Ureter (tissue), 1 donor: ENCODE data around the gene GNA12. TPM values are rescaled to one million over a fixed set of nuclear protein-coding genes. Genes with fewer than 3 reads are reported as not detected.
"Not testable (repeated sequence)": the region's sequence is repeated elsewhere in the genome, so short reads cannot be mapped to it uniquely, and the experiment has no call there.

Experiments used
- DNase-seq: peaks from one replicate; pipeline ENCODE4 v3.0.0-alpha.2; 2020; ENCODE audit warnings: low spot score
- total RNA-seq: library from RNA; stranded (reverse); gene quantifications from one replicate; pipeline ENCODE4 v1.2.4, GENCODE V29; 2023
- donor health status: DM: yes; HTN: yes; CAD: no.

Gene GNA12
- total RNA-seq, 1 donor from 2014 or later: 41.8 TPM

DNA sequence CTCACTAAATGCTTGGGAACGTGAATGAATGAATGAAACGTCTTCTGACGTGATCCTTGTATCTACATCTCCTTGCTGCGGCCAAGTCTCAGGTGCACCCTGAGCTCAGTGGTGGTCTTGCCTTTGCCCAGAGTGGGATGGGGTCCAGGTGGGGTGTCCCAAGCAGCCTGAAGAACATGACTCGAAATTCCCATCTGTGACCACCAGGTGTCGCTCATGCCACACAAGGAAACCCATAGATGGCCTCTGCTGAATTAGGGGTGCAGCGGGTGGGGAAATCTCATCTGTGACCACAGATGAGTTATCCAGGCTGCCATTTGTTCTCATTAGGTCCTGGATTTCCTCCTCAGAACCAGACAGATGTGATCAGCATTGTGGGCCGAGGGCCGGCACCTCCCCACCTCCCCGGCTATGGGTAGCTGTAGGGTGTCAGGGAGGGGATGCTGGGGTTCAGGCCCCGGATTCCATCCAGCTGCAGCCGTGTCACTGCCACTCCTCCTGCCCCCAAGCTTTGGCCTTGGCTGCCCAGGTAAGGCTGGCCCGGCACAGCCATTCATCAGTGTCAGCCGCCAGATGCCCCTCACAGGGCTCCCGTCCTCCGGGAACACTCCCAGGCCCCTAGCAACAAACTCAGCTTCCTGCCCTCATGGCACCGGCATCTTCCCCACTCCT lies 21.0 kb upstream of the GNA12 start:
- DNase-seq: peak; percentile 72

DNA sequence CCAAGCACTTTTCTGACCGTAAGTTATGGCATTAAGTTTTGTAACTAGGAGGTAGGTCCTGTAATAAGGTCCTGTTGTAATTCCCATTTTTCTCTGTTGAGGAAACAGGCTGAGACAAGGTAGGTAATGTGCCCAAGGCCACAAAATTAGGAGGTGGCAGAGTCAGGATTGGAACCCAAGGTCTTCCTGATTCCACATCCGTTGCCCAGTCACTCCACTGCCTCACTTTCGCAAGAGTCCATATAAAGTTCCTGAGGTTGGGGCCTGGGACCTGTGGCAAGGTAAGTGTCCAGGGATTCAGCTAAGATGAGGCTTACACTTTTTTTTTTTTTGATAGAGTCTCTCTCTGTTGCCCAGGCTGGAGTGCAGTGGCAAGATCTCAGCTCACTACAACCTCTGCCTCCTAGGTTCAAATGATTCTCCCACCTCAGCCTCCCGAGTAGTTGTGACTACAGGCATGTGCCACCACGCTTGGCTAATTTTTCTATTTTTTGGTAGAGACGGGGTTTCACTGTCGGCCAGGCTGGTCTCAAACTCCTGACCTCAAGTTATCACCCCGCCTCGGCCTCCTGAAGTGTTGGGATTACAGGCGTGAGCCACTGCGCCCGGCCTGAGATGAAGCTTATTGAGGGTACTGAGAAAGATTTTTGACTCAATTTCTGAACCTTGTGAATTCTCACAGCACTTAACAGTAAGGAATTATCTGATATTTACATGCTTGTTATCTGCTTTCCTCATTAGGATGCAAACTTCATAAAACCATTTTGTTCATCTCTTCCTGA lies 20.3 kb upstream of the GNA12 start:
- DNase-seq: no peak

DNA sequence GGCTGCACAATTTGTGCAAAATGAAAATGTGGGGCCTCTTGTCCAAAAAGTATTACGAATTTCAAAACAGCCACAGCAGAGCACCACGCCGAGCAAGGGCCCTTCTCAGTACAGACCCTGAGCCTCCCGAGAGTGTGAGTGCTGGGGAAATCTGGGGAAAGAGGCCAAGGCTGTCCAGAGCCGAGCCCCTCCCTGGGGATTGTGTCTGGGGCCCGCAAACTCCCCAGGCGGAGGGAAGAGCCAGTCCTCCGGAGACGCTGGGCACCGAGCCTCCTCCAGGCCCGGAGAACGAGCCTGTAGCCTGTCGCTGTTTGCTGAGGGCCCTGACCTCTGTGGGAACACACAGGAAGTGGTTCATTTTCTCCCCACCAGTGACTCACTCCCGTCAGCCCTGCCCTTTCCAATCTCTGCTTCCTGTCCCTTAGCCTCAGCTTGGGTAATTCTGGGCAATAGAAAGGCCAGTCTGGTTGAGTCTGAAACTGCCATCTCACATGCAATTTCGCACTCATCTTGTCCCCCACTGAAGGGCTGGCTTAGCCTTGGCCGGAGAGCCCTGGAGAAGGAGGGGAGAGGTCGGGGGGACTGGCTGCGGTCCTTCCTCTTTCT lies 19.5 kb upstream of the GNA12 start:
- DNase-seq: peak; percentile 89

DNA sequence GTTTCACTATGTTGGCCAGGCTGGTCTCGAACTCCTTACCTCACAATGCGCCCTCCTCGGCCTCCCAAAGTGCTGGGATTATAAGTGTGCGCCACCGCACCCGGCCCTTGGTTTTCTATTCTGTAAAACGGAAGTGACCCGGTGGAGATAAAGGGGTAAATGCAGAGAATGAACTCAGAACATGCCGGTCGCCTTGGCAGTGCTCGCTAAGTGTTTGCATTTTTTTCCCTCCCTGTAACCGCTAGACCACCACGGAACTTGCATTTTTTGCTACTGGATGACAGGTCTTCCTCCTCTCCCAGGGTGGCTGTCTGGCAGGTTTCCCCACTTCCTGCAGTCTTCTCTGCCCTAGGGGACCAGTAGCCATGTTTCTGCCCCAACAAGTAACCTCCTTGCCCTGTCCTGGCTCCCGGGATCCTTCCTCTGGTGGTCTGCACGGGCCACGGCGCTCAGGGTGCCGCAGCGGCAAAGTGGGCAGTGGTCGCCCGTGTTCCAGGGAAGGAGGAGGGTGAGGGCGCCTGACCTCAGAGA lies 18.8 kb upstream of the GNA12 start:
- DNase-seq: no peak

DNA sequence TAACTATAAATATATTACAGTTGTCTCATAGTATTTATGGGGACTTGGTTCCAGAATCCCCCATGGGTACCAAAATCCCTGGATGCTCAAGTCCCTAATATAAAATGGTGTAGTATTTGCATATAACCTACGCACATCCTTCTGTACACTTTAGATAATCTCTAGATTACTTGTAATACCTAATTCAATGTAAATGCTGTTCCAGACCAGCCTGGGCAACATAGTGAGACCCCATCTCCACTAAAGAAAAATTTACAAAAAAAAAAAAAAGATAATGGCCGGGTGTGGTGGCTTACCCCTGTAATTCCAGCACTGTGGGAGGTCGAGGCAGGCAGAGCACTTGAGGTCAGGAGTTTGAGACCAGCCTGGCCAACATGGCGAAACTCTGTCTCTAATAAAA lies 17.4 kb upstream of the GNA12 start:
- no peak for DNase-seq

DNA sequence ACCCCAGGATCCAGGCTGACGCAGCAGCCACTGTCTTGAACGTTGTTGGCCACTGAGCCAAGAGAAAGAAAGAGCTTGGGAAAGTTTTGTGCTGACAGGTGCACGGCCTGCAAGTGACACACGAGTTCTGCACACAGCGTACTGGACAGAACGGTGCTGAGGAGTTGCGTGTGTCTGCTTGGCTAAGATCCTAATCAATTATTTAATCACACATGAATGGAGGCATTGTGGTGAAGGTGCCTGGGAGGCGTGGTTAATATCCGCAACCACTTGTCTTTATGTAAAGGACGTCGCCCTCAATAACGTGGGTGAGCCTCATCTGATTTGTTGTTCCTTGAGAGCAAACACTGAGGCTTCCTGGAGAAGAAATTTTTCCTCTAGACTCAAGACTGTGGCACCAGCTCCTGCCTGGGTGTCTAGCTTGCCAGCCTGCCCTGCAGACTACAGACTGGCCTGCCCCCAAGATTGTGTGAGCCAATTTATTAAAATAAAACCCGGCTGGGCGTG lies 16.6 kb upstream of the GNA12 start:
- no peak for DNase-seq

DNA sequence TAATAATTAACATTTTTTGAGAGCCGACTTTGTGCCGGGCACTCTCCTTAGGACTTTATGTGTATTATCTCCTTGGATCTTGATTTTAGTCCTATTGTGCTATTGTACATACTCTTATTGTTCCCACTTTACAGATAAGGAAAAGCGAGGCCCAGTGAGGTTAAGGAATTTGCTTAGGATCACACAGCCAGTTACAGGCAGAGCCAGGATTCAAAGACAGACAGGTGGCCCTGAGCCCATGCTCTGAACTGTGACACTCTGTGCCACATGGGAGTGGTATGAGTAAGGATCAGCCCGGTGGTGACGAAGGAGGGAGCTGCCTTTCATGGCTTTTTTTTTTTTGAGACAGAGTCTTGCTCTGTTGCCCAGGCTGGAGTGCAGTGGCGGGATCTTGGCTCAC lies 15.8 kb upstream of the GNA12 start:
- no peak for DNase-seq

DNA sequence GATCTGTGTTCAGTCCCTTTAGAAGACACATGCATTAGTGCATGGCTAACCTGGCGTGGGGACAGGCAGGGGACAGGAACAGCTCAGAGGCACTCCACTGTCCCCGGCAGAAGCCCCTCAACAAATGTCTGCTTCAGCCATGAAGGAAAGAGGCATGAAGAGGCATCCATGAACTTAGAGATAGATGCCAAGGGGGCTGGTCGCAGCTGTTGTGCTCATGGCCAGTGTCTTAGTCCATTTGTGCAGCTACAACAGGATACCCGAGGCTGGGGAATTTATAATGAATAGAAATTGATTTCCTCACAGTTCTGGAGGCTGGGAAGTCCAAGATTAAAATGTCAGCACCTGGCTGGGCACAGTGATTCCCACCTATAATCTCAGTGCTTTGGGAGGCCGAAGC lies 14.5 kb upstream of the GNA12 start:
- DNase-seq: no peak

DNA sequence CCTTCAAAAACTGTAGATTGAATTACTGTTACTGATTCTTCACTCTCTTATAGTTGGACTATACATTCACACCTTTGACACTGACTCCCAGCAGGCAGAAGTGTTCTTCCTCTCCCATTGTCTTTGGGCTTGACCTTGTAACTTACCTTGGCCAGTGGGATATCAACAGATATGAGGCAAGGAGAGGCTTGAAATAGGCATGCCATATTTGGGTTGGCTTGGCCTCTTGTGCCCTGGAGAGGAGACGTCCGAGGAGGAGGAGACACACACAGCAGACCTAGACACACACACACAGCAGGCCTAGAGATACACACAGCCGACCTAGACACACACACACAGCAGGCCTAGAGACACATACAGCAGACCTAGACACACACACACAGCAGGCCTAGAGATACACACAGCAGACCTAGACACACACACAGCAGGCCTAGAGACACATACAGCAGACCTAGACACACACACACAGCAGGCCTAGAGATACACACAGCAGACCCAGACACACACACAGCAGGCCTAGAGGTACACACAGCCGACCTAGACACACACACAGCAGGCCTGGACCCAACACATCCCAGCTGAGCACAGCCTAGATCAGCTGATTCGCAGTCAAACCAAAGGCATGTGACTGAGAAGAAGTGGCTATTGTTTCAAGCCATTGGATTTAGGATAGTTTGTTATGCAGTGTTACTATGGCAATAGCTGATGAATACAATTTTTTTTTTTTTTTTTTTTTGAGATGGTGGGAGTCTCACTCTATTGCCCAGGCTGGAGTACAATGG lies 12.5 kb upstream of the GNA12 start:
- DNase-seq: no peak

DNA sequence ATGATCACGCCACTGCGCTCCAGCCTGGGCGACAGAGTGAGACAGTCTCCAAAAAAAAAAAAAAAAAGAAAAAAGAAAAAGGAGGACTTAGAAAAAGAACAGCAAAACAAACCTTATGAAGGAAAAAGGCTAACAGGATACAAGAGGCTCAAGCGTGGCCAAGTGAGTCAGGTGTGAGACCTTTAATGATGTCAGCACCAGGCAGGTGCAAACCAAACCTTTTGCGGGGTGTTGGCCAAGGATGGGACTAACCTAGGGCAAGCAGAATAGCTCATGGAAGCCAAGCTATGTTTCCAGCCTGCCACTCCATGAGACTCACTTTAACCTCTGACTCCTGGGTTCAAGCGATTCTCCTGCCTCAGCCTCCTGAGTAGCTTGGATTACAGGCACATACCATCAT lies 11.3 kb upstream of the GNA12 start:
- DNase-seq: no peak

DNA sequence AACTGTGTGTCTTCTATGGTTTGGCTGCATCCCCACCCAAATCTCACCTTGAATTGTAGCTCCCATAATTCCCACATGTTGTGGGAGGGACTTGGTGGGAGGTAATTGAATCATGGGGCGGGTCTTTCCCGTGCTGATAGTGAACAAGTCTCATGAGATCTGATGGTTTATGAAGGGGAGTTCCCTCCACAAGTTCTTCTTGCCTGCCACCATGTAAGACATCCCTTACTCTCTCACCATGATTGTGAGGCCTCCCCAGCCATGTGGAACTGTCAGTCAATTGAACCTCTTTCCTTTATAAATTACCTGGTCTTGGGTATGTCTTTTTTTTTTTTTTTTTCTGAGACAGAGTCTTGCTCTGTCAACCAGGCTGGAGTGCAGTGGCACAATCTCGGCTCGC lies 9.4 kb upstream of the GNA12 start:
- DNase-seq: not testable (repeated sequence)

DNA sequence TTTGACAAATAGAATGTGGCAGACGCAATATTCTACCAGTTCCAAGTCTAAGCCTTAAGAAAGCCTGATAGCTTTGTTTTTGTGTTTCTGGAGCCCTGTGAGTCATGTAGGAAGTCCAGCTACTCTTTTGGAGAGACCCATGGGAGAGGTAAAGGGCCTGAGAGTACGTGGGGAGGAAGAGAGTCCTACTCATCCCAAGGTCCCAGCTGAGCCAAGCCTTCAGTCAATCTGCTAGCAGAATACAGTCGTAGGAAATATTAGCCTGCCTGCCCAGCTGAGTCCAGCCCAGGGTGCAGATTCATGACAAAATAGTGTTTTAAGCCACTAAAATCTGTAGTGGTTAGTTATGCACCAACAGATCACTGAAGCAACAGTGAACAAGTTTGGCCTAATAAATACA lies 9.0 kb upstream of the GNA12 start:
- DNase-seq: no peak

DNA sequence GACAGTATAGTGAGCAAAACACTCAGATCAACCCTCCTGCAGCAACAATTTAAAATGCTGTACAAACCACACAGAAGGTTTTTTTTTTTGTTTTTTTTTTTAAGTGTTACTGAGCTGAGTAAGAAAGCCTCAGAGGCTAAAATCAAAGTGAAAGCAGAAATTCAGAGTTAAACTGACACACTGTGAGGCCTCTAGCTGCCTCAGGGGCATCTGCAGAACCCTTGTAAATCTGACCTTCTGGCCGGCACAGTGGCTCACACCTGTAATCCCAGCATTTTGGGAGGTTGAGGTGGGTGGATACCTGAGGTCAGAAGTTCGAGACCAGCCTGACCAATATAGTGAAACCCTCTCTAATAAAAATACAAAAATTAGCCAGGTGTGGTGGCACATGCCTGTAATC lies 7.4 kb upstream of the GNA12 start:
- no peak for DNase-seq

DNA sequence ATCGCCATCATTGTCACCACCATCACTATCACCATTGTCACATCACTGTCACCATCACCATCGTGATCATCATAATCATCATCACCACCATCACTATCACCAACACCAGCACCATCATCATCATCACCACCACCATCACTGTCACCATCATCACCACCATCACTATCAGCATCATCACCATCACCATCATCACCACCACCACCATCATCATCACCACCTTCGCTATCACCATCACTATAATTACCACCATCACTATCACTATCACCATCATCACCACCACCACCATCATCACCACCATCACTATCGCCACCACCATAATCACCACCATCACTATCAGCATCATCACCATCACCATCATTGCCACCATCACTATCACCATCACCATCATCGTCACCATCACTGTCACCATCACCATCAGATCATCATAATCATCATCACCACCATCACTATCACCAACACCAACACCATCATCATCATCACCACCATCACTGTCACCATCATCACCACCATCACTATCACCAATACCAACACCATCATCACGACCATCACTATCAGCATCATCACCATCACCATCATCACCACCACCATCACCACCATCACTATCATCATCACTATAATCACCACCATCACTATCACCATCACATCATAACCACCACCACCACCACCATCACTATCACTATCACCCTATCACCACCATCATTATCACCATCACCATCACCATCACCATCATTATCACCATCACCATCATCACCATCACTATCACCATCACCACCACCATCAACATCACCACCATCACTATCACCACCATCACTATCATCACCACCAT lies 6.0 kb upstream of the GNA12 start:
- no peak for DNase-seq

DNA sequence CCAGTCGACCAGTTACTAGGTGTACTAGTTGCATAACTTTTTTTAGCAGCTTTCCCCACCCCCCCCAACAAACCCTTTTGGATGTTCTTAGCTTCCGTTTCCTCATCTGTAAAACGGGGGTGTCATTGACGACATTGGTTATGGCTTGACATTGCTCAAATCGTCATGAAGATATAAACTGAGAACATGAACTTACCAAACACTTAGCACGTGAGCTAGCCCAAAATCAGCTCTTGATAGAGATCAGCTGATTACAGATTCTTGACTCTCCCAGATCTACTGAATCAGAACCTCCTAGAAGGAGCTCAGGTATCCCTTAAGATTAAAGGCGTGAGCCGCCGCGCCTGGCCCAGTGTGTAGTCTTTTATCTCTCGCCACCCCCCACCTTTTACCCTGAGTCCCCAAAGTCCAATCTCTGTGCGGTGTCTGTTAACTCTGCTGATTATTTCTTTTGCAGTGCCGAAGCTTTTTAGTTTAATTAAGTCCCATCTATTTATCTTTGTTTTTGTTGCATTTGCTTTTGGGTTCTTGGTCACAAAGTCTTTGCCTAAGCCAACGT lies 1.0 kb upstream of the GNA12 start:
- no peak for DNase-seq

DNA sequence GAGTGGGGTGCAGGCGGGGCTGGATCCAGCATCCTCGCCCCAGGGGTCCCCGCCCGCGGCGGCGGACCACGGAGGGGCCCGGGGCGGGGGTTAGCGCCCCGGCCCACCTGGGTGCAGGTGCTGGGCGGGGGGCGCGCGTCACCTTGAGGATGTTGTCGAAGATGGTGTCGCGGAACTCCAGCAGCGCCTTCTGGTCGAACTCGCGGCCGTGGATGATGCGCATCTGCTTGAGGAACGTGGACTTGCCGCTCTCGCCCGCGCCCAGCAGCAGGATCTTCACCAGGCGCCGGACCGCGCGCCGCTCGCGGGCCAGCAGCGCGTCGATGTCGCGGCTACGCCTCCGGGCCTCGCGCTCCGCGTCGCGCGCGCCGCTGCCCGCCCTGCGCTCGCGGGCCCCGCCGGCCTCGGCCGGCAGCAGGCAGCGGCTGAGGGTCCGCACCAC lies 376 bp downstream of the GNA12 start:
- DNase-seq: no peak

DNA sequence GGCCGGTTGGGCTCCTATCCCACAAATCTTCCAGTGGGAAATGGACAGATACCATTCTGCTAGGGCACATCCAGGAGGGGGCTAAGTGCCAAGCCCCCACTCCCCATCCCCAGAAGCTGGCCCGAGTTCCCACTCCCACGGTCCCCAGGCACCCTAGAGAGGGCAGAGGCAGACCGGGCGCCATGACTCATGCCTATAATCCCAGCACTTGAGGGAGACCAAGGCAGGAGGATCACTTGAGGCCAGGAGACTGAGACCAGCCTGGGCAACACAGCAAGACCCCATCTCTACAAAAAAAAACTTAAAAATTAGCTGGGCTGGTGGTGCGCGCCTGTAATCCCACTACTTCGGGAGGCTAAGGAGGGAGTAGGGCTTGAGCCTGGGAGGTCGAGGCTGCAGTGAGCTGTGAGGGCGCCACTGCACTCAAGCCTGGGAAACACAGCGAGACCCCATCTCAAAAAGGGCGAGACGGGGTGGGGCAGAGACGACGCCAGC lies 870 bp downstream of the GNA12 start:
- DNase-seq: no peak

DNA sequence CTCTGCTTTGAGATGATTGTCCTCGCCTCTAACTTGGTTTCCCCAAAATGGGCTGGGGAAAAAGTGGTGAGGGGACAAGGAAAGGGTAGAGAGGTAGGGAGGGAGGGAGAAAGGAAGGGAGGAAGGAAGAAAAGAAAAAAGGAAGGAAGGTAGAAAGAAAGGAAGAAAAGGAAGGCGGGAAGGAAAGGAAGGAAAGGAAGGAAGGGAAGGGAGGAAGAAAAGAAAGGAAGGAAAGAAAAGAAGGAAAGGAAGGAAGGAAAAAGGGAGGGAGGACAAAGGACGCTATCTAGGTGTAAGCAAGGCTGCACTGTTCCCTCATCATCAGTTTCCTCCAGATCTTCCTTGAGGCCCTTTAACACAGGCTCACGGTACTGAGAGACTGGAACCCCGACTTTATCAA lies 2.2 kb downstream of the GNA12 start:
- DNase-seq: no peak

DNA sequence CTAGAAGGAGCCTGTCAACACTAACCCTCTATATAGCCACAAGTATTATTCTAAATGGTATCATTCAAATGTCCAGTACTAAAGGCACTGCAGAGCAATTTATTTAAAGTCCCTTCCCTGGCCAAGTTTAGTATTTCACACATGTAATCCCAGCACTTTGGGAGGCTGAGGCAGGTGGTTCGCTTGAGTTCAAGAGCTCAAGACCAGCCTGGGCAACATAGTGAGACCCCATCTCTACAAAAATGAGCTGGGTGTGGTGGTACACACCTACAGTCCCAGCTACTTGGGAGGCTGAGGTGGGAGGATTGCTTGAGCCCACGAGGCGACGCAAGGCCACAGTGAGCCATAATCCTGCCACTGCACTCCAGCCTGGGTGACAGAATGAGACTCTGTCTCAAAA lies 3.6 kb downstream of the GNA12 start:
- no peak for DNase-seq

DNA sequence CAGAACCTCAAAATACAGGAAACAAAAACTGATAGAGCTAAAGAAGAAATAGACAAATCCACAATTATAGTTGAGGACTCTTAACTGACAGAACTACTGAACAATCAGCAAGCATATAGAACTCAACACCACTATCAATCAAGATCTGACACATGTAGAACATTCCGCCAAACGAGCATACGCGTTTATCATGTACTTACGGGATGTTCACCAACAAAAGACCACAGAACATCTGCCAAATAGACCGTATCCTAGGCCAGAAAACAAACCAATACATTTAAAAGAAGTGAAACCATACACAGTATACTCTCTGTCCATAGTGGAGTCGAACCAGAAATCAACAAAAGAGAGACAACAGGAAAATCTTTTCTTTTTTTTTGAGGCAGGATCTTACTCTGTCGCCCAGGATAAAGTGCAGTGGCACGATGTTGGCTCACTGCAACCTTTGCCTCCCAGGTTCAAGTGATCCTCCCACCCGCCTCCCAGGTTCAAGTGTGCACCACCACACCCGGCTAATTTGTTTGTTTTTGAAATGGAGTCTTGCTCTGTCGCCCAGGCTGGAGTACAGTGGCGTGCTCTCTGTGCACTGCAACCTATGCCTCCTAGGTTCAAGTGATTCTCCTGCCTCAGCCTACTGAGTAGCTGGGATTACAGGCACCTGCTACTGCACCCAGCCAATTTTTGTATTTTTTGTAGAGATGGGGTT lies 5.1 kb downstream of the GNA12 start:
- DNase-seq: no peak
